Right renal cortex interstitium (tissue), 3 donors: ENCODE measurements around the gene SPPL2B. TPM values are rescaled to one million over a fixed set of nuclear protein-coding genes. Genes with fewer than 3 reads are reported as not detected.
"Not testable (repeated sequence)": the region's sequence is repeated elsewhere in the genome, so short reads cannot be mapped to it uniquely, and the experiment has no call there.

Source experiments
- DNase-seq, 3 donors: peaks; one replicate each; pipeline ENCODE4 v3.0.0-alpha.2; 2013; ENCODE audit warnings: low read depth in 3 of 3, low spot score in 2 of 3
- polyA plus RNA-seq, 3 donors: library from polyadenylated mRNA; unstranded; fragments of 120-200 nt; gene quantifications; one replicate each; pipeline ENCODE4 v1.2.1, GENCODE V29; 2013; ENCODE audit not compliant: insufficient read length in 3 of 3

Gene SPPL2B
- polyA plus RNA-seq, 3 donors, result 44.3 to 52.4 (median 44.8) TPM

DNA sequence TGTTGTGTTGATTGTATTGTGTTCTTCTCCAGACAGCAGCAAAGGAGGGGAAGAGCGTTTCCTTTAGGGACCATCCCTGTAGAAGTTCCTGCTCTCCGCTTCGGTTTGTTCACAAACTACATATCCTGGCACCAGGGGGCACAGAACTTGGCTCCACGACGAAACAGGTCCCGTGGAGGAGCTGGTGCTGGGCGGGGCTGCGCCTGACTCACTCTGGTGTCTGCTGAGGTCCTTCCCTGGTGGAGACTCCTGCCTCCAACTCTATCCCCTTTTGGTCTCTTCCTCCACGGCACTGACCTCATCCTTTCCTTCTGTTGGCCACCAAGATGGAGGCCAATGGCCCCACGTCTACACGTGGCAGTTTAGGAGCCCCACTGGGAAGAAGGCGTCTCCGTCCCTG is 46.3 kb downstream of the SPPL2B start:
- no peak for DNase-seq

DNA sequence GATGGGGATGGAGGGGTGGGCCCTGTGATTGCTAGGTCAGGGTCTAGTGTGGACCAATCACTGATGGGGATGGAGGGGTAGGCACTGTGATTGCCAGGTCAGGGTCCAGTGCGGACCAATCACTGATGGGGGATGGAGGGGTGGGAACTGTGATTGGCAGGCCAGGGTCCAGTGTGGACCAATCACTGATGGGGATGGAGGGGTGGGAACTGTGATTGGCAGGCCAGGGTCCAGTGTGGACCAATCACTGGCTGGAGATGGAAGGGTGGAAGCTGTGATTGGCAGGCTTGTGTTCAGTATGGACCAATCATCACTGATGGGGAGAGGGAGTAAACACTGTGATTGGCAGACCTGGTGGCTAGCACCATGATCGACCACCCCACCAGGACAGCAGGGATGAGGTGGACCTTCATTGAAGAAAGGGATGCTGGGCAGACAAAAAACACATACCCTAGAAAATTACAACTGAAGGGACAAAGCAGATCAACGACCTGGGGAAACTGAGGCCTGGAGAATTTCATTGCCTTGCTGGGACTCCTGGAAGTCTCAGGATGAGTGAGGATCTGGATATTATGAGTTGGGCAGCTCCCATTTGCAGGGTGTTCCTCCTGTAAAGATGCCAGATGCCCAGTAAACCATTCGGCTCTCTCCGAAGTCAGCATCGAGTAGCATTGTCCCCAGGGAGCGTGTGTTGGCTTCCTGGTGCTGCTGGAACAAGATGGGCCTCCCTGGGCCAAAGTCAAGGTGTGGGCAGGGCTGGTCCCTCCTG is 47.1 kb downstream of the SPPL2B start:
- no peak for DNase-seq

DNA sequence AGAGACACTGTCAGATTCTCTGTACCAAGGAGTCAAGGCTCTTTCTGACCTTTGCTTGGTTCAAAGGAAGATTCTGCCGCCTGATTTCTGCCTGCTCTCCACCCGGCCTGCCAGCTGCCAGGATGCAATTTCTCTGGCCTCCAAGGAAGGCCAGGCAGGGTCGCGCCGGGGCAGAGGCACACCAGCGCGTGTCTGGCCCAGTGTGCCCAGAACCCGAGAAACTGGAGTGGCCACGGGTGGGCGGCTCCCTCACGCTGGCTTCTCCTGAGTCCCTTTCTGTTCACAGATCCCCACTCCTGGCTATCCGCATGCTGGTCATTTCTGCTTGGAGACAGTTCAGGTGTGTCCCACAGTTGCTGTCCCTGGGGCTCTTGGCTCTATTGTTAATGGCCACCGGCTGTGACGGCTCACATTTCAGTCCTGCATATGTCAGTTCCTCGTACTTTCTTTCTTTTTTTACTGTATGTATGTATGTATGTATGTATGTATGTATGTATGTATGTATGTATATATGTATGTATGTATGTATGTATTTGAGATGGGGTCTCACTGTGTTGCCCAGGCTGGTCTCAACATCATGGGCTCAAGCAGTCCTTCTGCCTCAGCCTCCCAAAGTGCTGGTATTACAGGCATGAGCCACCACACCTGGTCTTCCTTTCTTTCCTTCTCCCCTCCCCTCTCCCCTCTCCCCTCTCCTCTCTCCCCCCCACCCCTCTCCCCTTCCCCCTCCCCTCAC is 48.5 kb downstream of the SPPL2B start:
- DNase-seq, result no peak

DNA sequence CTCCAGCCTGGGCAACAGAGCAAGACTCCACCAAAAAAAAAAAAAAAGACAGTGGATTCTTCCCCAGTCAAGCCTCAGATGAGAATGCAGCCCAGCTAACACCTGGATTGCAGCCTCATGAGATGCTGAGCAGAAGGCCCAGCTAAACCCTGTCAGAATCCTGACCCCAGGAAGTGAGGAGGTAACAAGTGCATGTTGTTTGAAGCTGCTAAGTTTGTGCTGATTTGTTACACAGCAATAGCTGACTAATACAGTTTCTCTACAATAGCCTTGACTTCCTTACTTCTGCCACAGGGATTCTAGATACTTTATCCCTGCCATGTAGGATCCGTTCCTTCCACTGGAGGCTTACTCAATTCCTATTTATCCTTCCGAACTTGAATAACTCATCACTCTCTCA is 52.1 kb downstream of the SPPL2B start:
- no peak for DNase-seq

DNA sequence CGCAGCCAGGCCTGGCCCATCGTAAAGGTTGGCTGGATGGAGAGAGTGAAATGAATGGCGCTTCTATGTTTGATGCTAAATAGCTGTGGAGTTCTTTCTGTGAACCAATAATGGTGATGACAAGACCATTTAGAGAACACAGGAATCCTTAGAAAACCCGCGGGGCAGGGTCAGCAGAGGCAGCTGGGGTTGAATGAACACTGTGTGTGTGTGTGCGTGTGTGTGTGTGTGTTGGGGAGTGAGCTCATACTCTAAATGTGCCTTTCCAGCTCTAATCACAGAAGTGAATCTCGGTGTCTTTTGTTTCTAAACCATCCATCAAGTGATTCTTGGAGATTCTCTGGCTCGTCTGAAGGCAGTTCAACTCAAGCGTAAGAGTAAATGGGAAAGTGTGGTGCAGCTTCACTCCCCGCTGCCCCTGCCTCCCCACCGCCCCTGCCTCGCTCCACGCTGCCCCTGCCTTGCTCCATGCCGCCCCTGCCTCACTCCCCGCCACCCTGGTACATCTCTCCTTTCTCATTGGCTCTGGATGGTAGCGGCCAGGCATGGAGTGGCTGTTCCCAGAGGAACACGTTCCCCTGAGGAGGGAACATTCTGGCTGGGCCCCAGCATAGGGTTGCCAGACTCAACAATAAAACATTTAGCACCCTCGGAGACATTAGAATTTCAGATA is 52.8 kb downstream of the SPPL2B start:
- no peak for DNase-seq

DNA sequence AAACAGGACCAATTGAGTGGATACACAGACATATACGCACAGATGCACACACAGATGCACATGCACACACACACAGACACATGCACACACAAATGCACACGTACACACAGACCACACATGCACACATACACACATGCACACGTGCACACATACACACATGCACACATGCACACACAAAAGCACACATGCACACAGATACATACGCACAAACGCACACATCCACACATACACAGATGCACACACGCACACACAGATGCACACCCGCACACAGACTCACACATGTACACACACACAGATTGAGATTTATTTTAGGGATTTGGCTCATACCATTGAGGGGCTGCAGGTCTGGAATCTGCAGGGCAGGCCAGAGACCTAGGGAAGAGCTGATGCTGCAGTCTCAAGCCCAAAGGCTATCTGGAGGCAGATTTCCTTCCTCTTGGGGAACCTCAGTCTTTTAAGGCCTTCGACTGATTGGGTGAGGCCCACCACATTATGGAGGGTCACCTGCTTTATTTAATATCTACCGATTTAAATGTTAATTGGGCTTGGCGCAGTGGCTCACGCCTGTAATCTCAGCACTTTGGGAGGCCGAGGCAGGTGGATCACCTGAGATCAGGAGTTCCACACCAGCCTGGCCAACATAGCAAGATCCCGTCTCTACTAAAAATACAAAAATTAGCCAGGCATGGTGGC is 54.2 kb downstream of the SPPL2B start:
- no peak for DNase-seq

DNA sequence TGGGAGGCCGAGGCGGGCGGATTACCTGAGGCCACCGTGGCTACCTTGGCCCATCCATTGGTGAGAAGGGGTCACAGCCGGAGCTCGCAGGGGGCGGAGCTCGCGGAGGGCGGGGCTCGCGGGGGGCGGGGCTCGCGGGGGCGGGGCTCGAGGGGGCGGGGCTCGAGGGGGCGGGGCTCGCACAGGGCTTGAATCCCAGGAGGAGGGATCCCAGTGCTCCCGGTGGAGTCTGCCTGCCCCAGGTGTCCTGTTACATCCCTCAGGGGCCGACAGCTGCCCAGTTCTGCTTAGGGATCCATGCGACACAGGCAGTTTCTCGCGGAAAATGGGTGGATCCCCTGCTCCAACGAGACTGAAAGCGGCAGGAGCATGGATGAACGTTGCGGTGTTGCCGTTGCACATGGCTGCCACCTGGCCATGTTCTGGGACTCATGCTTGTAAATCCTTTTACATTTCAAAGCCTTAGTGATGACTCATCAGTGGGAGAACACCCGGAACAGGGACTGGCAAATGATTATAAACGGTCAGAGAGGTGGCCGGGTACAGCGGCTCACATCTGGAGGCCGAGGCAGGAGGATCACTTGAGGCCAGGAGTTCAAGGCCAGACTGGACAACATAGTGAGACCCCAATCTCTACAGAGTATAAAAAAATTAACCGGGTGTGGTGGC is 56.7 kb downstream of the SPPL2B start:
- no peak for DNase-seq

DNA sequence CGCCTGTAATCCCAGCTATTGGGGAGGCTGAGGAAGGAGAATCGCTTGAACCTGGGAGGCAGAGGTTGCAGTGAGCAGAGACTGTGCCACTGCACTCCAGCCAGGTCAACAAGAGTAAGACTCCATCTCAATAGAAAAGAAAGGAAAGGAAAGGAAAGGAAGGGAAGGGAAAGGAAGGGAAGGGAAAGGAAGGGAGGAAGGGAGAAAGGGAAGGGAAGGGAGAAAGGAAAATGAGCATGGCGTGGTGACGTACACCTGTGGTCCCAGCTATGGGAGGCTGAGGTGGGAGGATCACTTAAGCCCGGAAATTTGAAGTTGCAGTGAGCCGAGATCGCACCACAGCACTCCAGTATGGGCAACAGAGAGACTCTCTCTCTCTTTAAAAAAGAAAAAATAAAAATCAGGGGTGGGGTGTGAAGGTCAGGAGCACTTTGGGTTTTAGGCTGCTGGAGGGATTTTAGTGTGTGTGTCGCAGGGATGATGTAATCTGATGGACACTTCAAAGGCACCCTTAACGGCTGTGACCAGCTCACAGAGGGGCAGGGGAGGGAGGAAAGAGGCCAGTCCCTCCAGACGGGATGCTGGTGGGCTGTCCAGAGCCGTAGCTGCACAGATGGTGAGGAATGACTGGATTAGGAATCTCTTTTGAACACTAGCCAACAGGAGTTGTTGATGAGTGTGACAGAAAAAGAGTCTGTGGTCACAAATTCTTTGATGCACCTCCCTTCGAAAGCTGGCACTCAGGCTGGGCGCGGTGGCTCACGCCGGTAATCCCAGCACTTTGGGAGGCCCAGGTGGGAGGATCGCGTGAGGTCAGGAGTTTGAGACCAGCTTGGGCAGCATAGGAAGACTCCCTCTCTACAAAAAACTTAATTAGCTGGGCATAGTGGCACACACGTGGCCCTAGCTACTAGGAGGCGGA is 59.1 kb downstream of the SPPL2B start:
- no peak for DNase-seq

DNA sequence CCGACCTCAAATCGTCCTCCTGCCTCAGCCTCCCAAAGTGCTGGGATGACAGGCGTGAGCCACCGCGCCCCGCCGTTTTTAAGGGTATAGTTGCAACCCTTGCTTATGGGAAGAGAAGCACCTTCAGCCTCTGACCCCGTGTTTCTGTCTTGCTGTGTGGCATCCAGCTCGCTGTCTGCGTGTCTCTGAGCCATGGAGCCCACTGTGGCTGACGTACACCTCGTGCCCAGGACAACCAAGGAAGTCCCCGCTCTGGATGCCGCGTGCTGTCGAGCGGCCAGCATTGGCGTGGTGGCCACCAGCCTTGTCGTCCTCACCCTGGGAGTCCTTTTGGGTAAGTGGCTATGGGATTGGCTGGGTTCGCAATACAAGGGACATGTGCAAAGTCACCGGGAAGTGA is 61.1 kb downstream of the SPPL2B start:
- DNase-seq, result no peak

DNA sequence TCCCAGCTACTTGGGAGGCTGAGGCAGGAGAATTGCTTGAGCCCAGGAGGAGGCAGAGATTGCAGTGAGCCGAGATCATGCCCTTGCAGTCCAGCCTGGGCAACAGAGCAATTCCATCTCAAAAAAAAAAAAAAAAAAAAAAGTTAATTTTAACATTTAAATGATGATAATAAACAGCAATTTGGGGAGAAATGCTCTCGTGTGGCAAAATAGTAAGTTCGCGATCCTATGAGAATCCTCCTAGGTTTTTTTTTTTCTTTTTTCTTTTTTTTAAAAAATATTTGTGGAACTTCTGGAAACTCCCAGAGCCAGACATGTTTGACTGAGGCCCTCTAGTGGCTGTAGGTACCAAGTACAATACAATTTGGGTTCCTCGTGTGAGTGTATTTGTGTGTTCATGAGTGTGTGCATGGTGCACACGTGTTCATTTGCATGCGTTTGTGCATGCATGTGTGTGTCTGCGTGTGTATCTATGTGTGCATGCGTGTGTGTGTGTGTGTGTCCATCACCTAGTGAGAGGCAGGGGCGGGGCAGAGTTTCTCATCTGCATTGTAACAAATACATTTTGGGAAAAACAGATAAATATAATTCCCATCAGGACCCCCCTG is 62.7 kb downstream of the SPPL2B start:
- DNase-seq, result no peak

DNA sequence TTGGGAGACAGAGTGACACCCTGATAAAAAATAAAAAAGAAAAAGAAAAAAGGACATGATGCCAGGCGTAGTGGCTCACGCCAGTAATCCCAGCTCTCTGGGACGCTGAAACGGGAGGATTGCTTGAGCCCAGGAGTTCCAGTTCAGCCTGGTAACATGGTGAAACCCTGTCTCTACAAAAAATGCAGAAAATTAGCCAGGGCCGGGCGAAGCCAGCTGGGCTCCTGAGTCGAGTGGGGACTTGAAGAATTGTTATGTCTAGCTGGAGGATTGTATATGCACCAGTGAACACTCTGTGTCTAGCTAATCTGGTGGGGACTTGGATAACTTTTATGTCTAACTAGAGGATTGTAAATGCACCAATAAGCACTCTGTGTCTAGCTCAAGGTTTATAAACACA is 63.9 kb downstream of the SPPL2B start:
- no peak for DNase-seq

DNA sequence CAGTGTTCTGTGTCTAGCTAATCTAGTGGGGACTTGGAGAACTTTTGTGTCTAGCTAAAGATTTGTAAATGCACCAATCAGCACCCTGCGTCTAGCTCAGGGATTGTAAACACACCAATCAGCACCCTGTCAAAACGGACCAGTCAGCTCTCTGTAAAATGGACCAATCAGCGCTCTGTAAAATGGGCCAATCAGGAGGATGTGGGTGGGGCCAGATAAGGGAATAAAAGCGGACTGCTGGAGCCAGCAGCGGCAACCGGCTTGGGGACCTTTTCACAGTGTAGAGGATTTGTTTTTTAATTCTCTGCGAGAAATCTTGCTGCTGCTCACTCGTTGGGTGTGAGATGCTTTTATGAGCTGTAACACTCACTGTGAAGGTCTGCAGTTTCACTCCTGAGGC is 64.4 kb downstream of the SPPL2B start:
- not testable (repeated sequence) for DNase-seq

DNA sequence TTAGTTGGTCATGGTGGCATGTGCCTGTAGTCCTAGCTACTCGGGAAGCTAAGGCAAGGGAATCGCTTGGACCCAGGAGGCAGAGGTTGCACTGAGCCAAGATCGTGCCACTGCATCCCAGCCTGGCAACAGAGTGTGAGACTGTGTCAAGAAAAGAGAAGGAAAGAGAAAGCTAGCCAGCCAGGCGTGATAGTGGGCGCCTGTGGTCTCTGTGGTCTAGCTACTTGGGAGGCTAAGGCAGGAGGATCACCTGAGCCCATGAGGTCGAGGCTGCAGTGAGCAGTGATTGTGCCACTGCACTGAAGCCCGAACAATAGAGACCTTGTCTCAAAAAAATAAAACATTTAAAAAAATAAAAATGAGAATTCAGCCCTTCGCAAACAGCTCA is 65.6 kb downstream of the SPPL2B start:
- DNase-seq, result no peak

DNA sequence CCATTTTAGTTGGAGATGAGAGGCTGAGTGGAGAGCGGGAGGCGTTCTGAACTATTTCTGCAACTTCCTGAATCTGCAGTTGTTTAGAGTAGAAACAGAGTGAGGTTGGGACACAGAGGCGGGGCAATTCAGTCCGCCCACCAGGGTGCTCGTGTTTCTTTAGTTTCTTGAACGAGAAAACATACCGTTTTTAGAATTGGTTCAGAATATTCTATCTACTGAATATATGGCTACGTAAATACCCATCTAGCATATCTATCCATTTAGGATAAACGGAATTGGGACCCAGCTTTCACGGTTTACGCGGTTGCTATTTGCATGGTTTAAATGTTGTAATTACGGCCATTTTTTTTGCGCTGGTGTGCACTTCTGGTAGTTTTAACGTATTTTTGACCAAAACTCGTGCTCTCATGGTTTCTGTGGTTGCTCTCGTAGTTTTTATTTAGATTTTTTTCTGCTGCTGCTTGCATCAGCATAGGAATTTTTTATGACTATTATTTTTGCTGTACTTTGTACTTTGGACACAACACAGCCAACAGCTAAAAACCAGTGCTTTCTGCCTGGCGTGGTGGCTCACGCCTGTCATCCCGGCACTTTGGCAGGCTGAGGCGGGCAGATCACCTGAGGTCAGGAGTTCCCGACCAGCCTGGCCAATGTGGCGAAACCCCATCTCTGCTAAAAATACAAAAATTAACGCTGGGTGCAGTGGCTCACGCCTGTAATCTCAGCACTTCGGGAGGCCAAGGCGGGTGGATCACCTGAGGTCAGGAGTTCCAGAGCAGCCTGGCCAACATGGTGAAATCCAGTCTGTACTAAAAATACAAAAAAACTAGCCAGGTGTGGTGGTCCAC is 66.2 kb downstream of the SPPL2B start:
- DNase-seq, result no peak

DNA sequence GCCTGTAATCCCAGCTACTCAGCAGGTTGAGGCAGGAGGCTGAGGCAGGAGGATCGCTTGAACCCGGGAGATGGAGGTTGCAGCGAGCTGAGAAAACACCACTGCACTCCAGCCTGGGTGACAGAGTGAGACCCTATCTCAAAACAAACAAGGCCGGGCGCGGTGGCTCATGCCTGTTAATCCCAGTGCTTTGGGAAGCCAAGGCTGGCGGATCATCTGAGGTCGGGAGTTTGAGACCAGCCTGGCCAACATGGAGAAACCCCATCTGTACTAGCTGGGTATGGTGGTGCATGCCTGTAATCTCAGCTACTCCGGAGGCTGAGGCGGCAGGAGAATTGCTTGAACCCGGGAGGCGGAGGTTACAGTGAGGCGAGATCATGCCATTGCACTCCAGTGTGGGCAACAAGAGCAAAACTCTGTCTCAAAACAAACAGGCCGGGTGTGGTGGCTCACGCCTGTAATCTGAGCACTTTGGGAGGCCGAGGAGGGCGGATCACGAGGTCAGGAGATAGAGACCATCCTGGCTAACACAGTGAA is 66.9 kb downstream of the SPPL2B start:
- DNase-seq, result not testable (repeated sequence)

DNA sequence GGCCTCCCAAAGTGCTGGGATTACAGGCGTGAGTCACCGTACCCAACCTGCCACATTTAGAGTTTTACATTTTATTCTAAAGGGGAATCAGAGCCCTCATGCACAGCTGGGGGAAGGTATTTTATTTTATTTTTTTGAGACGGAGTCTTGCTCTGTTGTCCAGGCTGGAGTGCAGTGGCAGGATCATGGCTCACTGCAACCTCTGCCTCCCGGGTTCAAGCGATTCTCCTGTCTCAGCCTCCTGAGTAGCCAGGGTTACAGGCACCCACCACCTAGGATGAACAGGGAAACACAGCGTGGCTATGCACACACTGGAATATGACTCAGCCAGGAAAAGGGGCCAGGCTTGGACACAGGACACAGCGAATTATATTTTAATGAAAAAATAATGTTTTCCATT is 68.7 kb downstream of the SPPL2B start:
- not testable (repeated sequence) for DNase-seq

DNA sequence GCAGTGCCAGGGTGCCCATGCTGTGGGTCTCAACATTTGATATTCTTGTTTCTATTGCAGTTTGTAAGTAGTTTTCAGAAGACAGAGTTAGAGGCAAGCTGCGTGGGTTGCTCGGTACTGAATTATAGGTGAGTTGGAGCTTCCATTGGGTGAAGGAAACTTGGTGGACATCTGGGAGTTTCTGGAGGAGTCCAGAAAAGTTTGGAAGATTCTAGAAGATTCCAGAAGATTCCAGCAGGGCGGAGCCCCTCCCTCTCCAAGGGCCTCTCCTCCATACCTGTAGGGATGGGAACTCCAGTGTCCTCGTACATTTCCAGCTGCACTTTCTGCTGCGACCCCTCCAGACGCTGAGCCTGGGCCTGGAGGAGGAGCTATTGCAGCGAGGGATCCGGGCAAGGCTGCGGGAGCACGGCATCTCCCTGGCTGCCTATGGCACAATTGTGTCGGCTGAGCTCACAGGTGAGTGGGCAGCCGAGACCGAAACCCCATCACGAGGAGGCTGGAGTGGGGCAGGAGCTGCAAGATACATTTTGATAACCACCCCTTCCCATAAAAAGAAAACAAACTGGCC is 70.3 kb downstream of the SPPL2B start:
- no peak for DNase-seq

DNA sequence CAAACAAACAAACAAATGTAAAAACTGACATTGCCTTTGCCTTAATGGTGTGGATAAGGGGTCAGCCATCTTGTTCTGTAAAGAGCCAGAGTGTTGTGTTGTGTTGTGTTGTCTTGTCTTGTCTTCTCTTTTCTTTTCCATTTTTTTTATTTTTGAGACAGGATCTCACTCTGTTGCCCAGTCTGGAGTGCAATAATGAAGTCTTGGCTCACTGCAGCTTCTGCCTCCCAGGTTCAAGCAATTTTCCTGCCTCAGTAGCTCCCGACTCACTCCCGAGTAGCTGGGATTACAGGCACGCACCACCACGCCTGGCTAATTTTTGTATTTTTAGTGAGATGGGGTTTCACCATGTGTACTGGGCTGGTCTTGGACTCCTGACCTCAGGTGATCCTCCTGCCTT is 71.1 kb downstream of the SPPL2B start:
- no peak for DNase-seq
